HG03039 (cell line): ENCODE measurements around the gene SLC16A3.
"Not testable (repeated sequence)": the region's sequence is repeated elsewhere in the genome, so short reads cannot be mapped to it uniquely, and the experiment has no call there.

ENCODE experiments used
- ATAC-seq: cut with Tn5 transposase; IDR thresholded peaks from one replicate; pipeline ENCODE4 v1.9.1; 2021; ENCODE audit warnings: mild to moderate bottlenecking, moderate library complexity; ENCODE audit not compliant: unreplicated experiment

The SLC16A3 gene

DNA sequence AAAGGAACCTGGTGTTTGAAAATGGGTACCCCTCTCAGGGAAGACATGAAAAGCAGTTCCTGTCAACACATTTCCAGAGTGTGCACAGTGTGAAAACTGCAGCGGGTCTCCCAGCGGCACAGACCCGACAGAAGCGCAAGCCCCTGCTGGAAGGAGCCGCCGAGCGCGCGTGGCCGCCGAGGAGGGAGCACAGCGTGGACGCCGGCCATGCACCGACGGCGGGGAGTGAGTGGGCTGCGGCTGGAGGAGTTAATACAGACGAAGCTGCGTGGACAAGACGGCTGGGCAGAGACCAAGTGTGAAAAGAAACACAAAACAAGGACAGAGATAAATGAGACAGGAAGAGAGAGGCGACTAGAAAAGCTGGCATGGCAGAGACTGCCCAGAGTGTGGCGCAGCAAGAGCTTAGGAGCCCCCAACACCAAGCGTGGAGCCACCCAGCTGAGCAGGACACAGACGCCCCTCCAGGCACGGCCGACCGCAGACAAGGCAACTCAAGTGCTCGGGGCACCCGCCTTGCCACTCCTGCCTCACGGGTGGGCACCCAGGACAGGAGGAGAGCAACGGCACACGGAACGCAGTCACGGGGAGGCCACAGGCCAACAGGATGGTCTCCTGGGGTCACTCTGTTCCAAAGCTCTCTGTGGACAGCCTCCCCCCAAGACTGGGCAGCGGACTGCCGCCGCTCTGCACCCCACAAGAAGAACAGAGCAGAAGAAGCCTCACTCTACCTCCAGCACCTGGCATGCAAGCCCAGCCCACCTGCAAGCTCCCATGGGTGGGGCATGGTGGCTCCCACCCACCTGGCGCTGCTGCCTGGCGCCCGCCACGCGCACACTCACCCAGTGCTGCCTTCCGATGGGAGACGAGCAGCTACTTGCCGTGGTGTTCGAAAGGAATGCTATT is 16.5 kb downstream of the SLC16A3 start:
- no peak for ATAC-seq

DNA sequence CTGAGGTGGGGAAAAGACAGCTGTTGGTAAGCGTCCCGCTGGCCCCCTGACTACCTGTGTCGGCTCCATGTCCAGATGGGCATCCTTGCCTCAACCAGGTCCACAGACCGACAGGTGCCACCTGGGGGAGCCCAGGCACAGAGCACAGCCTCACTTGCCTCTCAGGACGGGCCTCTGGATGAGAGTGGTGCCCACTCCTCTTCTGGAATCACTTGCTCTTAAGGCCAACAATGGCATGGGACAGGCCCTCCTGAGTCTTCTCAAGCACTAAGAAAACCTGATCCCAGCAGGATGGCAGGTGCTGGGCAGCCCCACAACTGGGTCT is 17.2 kb downstream of the SLC16A3 start:
- no peak for ATAC-seq

- ATAC-seq, result no peak
Observed at GRCh38 chr17:82246365-82247181, 17.7 kb downstream of the SLC16A3 start.

DNA sequence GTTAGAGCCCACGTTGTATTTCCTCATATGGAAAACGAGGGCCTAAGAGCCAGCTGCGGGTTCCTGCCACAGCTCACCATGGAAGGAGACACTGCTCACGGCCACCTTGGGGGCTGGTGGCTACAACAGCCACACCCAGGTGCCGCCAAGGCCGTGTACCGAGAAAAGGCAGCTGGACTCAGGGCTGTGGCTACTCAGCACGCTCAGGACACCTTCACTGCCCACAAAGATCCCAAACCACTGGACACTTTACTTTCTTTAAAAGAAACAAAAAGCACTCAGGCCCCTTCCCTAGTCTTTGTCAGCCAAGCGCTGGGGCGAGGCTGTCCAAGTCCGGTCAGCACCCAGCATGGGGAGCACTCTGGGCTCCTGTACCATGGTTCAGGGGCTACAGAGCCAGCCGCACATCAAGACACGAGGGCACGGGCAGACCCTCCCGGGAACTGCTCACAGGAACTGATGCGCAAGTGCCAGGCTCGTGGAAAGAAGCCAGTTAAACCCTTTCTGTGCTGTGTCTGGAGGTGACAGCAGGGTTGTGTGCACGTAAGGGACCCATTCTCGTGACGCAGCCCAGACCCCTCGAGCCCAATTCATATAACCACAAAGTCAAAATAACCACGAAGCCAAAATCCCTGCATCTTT is 18.5 kb downstream of the SLC16A3 start:
- ATAC-seq, result no peak

DNA sequence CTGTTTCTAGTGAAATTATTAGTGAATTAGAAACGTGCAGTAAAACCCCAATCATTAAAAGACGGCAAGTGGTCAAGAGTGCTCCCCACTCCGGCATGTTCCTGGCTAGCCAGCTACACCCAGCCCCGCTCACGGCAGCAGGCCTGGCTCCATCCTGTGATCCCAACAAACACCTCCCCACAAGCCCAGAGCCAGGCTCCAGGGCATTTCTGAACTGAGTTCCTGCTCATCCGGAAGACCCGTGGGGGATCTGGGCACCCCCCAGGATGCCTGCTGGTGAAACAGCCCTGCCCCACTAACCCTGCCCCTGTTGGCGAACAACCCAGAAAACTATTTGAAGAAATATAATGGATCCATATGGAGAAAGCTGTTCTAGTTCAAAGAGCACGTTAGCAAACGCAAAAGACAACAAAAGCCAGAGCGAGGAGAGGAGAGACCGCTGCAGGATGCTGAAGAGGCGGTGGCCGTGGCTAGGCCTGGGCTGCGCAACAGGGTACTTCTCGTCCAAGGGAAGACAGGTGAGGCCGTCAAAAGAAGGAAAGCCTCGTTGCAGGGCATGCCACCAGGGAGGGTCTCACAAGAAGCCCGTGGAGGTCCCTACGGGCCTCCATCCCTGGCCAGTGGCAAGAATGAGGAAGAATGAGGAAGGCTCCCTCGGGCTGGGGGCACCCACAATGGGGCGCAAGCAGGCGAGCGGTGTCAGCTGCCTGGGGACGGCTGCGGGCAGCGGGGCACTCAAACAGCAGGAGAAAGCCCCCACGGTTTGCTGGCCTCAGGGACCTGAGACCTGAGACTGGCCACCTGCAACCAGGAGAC is 19.2 kb downstream of the SLC16A3 start:
- ATAC-seq, result no peak

GRCh38 chr17:82248815-82249674 is 20.2 kb downstream of the SLC16A3 start:
- no peak for ATAC-seq

GRCh38 chr17:82249896-82250581 is 21.2 kb downstream of the SLC16A3 start:
- no peak for ATAC-seq

GRCh38 chr17:82250868-82251500 is 22.1 kb downstream of the SLC16A3 start:
- no peak for ATAC-seq

GRCh38 chr17:82252511-82253178 is 23.8 kb downstream of the SLC16A3 start:
- no peak for ATAC-seq

DNA sequence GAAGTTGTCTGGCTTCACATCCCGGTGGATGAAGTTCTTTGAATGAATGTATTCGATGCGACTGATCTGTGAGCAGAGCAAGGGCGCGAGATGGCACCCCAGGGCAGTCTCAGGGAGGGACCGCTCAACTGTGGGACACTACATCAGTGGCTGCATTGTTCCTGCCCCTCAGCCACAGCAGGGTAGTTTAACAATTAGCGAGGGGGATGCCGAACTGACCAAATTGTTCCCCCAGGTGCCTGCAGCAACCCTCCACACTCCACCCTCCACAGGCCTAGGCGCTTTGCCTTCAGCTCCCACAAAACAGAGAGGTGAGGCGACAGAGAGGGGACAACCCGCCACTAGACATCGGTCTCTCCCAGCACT is 24.3 kb downstream of the SLC16A3 start:
- ATAC-seq, result no peak

- ATAC-seq, result not testable (repeated sequence)
Observed at GRCh38 chr17:82254096-82254495, 25.3 kb downstream of the SLC16A3 start.

- not testable (repeated sequence) for ATAC-seq
Observed at GRCh38 chr17:82254746-82255145, 25.9 kb downstream of the SLC16A3 start.

- ATAC-seq, result no peak
Observed at GRCh38 chr17:82255402-82255972, 26.6 kb downstream of the SLC16A3 start.

DNA sequence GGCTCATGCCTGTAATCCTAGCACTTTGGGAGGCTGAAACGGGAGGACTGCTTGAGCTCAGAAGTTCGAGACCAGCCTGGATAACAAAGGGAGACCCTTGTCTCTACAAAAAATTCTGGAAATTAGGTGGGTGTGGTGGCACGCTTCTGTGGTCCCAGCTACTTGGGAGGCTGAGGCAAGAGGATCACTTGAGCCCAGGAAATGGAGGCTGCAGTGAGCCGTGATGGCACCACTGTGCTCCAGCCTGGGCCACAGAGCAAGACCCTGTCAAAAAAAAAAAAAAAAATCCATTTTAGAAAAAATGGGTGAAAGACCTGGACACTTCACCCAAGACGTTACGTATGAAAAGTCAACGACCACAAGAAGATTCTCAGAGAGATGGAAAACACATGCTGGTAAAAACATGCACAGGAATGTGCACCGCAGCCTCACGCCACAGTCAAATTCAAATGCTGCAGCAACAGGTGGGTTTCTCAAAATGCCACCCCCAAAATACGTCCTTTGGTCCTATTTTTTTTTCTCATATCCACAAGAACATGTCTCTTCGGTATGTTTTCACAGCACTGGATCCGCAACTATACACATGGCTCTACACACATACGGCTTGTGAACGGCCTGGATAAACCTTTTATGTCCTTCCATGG is 27.5 kb downstream of the SLC16A3 start:
- no peak for ATAC-seq

DNA sequence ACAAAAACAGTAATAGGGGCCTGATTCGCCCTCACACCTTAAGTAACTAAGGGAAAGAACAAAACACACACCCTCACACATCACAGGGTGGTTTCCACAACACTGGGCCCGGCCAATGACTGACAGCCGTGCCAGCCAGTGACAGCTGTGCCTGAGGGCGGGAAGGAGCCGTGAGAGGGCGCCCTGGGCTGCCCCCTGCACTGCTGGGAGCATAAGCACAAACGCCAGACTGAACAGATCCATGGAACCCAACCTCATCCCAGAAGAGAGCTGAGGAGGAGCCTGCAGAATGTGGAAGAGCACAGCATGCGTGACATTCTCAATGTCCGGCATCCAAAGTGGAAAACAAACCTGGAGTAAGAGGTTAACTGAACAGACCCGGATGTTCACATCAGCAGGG is 28.6 kb downstream of the SLC16A3 start:
- no peak for ATAC-seq

GRCh38 chr17:82258555-82258954 is 29.7 kb downstream of the SLC16A3 start:
- ATAC-seq, result no peak
